H1 (cell line): ENCODE measurements around the gene CNPY2. TPM values are rescaled to one million over a fixed set of nuclear protein-coding genes. Genes with fewer than 3 reads are reported as not detected.
A peak's percentile ranks its signal among the peaks of the same experiment; 100 is the strongest.

ENCODE experiments used
- CTCF ChIA-PET: fragments of 300-600 bp; sonication (Branson Sonifier 250); formaldehyde crosslinking; loops from one replicate; lab custom pipeline; 2021; ENCODE audit not compliant: partially characterized antibody; lab: Charles Lee
- POLR2A ChIA-PET: fragments of 300-600 bp; sonication (Branson Sonifier 250); formaldehyde crosslinking; loops from one replicate; lab custom pipeline; 2021; ENCODE audit warnings: inconsistent platforms; ENCODE audit not compliant: partially characterized antibody; lab: Charles Lee
- DNase-seq, 2 experiments: peaks; one replicate each; pipeline versions ENCODE4 v3.0.0 to v3.0.0-alpha.2; 2010 to 2022; ENCODE audit warnings: low spot score in 2 of 2, low read depth in 1 of 2, mixed read lengths in 1 of 2
- FAIRE-seq: peaks from 2 replicates; lab custom pipeline; 2011; peaks lifted over from hg19 to GRCh38; lab: Jason Lieb, UNC
- H2AFZ ChIP-seq: 2 replicates; pipeline ENCODE4 v1.8.1; 2012; ENCODE audit warnings: low read length, inconsistent platforms
- H2AK5ac ChIP-seq: 2 replicates; pipeline ENCODE4 v1.6.1; 2013; ENCODE audit warnings: low read depth, low read length
- H2BK120ac ChIP-seq: replicated peaks from 2 replicates; pipeline ENCODE3; 2013; ENCODE audit warnings: low read depth, low read length, inconsistent platforms
- H2BK12ac ChIP-seq: 2 replicates; pipeline ENCODE4 v1.6.1; 2013; ENCODE audit warnings: low read depth, low read length
- H2BK15ac ChIP-seq: 2 replicates; pipeline ENCODE4 v1.6.1; 2013; ENCODE audit warnings: low read length
- H2BK20ac ChIP-seq: 2 replicates; pipeline ENCODE4 v1.6.1; 2013; ENCODE audit warnings: low read length
- H2BK5ac ChIP-seq: 2 replicates; pipeline ENCODE4 v1.6.1; 2013; ENCODE audit warnings: low read depth, low read length
- H3K14ac ChIP-seq: 2 replicates; pipeline ENCODE4 v1.6.1; 2013; ENCODE audit warnings: inconsistent platforms; ENCODE audit not compliant: insufficient read length
- H3K18ac ChIP-seq: 2 replicates; pipeline ENCODE4 v1.6.1; 2013; ENCODE audit warnings: low read length; ENCODE audit errors: extremely low read depth
- H3K23ac ChIP-seq: 2 replicates; pipeline ENCODE4 v1.6.1; 2013; ENCODE audit warnings: inconsistent platforms; ENCODE audit not compliant: insufficient read length
- H3K23me2 ChIP-seq: 2 replicates; pipeline ENCODE4 v1.6.1; 2013; ENCODE audit warnings: low read depth, low read length
- H3K27ac ChIP-seq: 2 replicates; pipeline ENCODE4 v1.6.1; 2011; ENCODE audit warnings: low read depth, low read length, inconsistent platforms
- H3K27me3 ChIP-seq, 4 experiments: replicated peaks in 1 of 4; 1 replicate in 1 of 4; 2 replicates in 3 of 4; pipeline versions ENCODE4 v1.6.1 to v1.8.1; 2011 to 2013; ENCODE audit warnings: low read length in 3 of 4, mild to moderate bottlenecking in 3 of 4, inconsistent platforms in 2 of 4, mixed read lengths in 2 of 4, moderate library complexity in 1 of 4; ENCODE audit not compliant: control insufficient read depth in 3 of 4, insufficient read depth in 3 of 4; ENCODE audit errors: extremely low read depth in 1 of 4
- H3K36me3 ChIP-seq, 4 experiments: 2 replicates each; pipeline versions ENCODE4 v1.6.1 to v1.8.1; 2011 to 2013; ENCODE audit warnings: mild to moderate bottlenecking in 4 of 4, low read length in 3 of 4, moderate library complexity in 2 of 4, control low read depth in 1 of 4, inconsistent platforms in 1 of 4; ENCODE audit not compliant: insufficient read depth in 4 of 4, control insufficient read depth in 2 of 4
- H3K4ac ChIP-seq: replicated peaks from 2 replicates; pipeline ENCODE3; 2013; ENCODE audit warnings: low read length, low read depth, mixed read lengths, inconsistent platforms; ENCODE audit not compliant: insufficient read length
- H3K4me1 ChIP-seq, 4 experiments: replicated peaks in 1 of 4; 1 replicate in 1 of 4; 2 replicates in 3 of 4; pipeline versions ENCODE4 v1.6.1 to v1.8.1; 2011 to 2013; ENCODE audit warnings: low read length in 3 of 4, inconsistent platforms in 2 of 4, mixed read lengths in 1 of 4; ENCODE audit not compliant: insufficient read depth in 4 of 4, control insufficient read depth in 3 of 4
- H3K4me2 ChIP-seq, 2 experiments: 2 replicates each; pipeline versions ENCODE4 v1.6.1 to v1.8.1; 2011 to 2013; ENCODE audit warnings: low read depth in 2 of 2, low read length in 2 of 2, control low read depth in 1 of 2, inconsistent platforms in 1 of 2, mild to moderate bottlenecking in 1 of 2; ENCODE audit not compliant: insufficient read depth in 1 of 2
- H3K4me3 ChIP-seq, 4 experiments: fragments of 200-600, 300-600 bp in 1 of 4; sonication (generic), shearing (Covaris generic), sonication (Bioruptor Twin) in 1 of 4; 2 replicates each; pipeline versions ENCODE4 v1.5.1 to v1.8.1; 2011 to 2016; ENCODE audit warnings: low read length in 4 of 4, low read depth in 3 of 4, control low read depth in 2 of 4, inconsistent platforms in 2 of 4, mild to moderate bottlenecking in 2 of 4, mixed read lengths in 1 of 4, moderate library complexity in 1 of 4; ENCODE audit not compliant: insufficient read depth in 2 of 4; ENCODE audit errors: extremely low read depth in 1 of 4
- H3K56ac ChIP-seq: replicated peaks from 2 replicates; pipeline ENCODE3; 2013; ENCODE audit warnings: low read depth, mild to moderate bottlenecking, mixed read lengths, low read length, inconsistent platforms; ENCODE audit not compliant: insufficient read length
- H3K79me1 ChIP-seq: 2 replicates; pipeline ENCODE4 v1.6.1; 2013; ENCODE audit warnings: low read depth, low read length, control low read depth
- H3K79me2 ChIP-seq, 2 experiments: 2 replicates each; pipeline versions ENCODE4 v1.6.1 to v1.8.1; 2012 to 2013; ENCODE audit warnings: low read length in 2 of 2, mild to moderate bottlenecking in 2 of 2, inconsistent platforms in 1 of 2; ENCODE audit not compliant: insufficient read depth in 2 of 2, control insufficient read depth in 1 of 2
- H3K9ac ChIP-seq, 4 experiments: replicated peaks in 1 of 4; 1 replicate in 1 of 4; 2 replicates in 3 of 4; pipeline versions ENCODE4 v1.6.1 to v1.8.1; 2011 to 2013; ENCODE audit warnings: low read depth in 3 of 4, low read length in 3 of 4, control low read depth in 2 of 4, mild to moderate bottlenecking in 2 of 4, moderate library complexity in 2 of 4, inconsistent platforms in 1 of 4; ENCODE audit errors: extremely low read depth in 1 of 4
- H3K9me3 ChIP-seq, 2 experiments: 2 replicates each; pipeline versions ENCODE4 v1.6.1 to v1.8.1; 2012 to 2013; ENCODE audit warnings: mild to moderate bottlenecking in 2 of 2, moderate library complexity in 2 of 2, control low read depth in 1 of 2, inconsistent platforms in 1 of 2, low read depth in 1 of 2, low read length in 1 of 2, mixed read lengths in 1 of 2; ENCODE audit not compliant: insufficient read depth in 2 of 2
- H4K20me1 ChIP-seq, 2 experiments: replicated peaks in 1 of 2; 2 replicates each; pipeline versions ENCODE3 to v1.8.1; 2011 to 2013; ENCODE audit warnings: inconsistent platforms in 2 of 2, low read length in 2 of 2, mild to moderate bottlenecking in 1 of 2; ENCODE audit not compliant: insufficient read depth in 2 of 2, control insufficient read depth in 1 of 2
- H4K5ac ChIP-seq: 2 replicates; pipeline ENCODE4 v1.6.1; 2013; ENCODE audit warnings: low read length, low read depth, mixed read lengths, inconsistent platforms; ENCODE audit not compliant: insufficient read length
- H4K8ac ChIP-seq: 2 replicates; pipeline ENCODE4 v1.8.0; 2013; ENCODE audit warnings: mild to moderate bottlenecking, moderate library complexity, low read length, inconsistent platforms; ENCODE audit not compliant: insufficient read depth; ENCODE audit errors: extremely low read depth
- H4K91ac ChIP-seq: replicated peaks from 2 replicates; pipeline ENCODE3; 2013; ENCODE audit warnings: low read length, mixed read lengths, inconsistent platforms; ENCODE audit not compliant: insufficient read length
- CHD2 ChIP-seq: IDR thresholded peaks from 2 replicates; pipeline ENCODE4 v1.6.1; 2012; ENCODE audit warnings: low read length, improper control_type of control experiment
- NANOG ChIP-seq: IDR thresholded peaks from 2 replicates; pipeline ENCODE4 v1.6.1; 2011; ENCODE audit warnings: low read length, low read depth, mild to moderate bottlenecking, inconsistent platforms; ENCODE audit not compliant: insufficient read depth, poor library complexity, severe bottlenecking
- POLR2A ChIP-seq, 2 experiments: IDR thresholded peaks; 1 replicate in 1 of 2; 2 replicates in 1 of 2; pipeline ENCODE4 v1.6.1; 2011; ENCODE audit warnings: low read depth in 2 of 2, low read length in 2 of 2, mild to moderate bottlenecking in 2 of 2; ENCODE audit errors: control extremely low read depth in 1 of 2
- RNF2 ChIP-seq: fragments of 200-900, 300-1000 bp; sonication (generic); IDR thresholded peaks from 2 replicates; pipeline ENCODE4 v1.7.1; 2016; ENCODE audit warnings: borderline replicate concordance, low read depth, mild to moderate bottlenecking, antibody characterized with exemption, low read length; ENCODE audit not compliant: poor library complexity, severe bottlenecking; ENCODE audit errors: missing control alignments
- TCF12 ChIP-seq: IDR thresholded peaks from 2 replicates; pipeline ENCODE4 v1.6.1; 2011; ENCODE audit warnings: low read depth, mild to moderate bottlenecking, low read length
- YY1 ChIP-seq: IDR thresholded peaks from 2 replicates; pipeline ENCODE4 v1.6.1; 2011; ENCODE audit warnings: low read depth, mild to moderate bottlenecking, low read length
- WGBS, 2 experiments: shearing (Covaris generic) in 1 of 2; methylation state at CpG; one replicate each; pipeline versions ENCODE4 v1.1.6 to v1.1.7; 2013 to 2015; ENCODE audit warnings: low lambda C conversion rate in 2 of 2, mixed read lengths in 2 of 2, inconsistent platforms in 1 of 2, low coverage in 1 of 2, missing lambda C conversion rate in 1 of 2; ENCODE audit not compliant: insufficient replicate concordance in 2 of 2, insufficient coverage in 1 of 2, insufficient read length in 1 of 2; ENCODE audit errors: extremely low coverage in 1 of 2, missing lambda C conversion rate in 1 of 2; 5-methylcytosine and 5-hydroxymethylcytosine counted together
- polyA plus RNA-seq, 7 experiments: library from polyadenylated mRNA; depleted of rRNA in 3 of 7; stranded (reverse) in 5 of 7; unstranded in 2 of 7; fragments of >200 nt in 5 of 7; fragments of 200-250 nt in 2 of 7; gene quantifications; 1 replicate in 5 of 7; 2 replicates in 1 of 7; 4 replicates in 1 of 7; pipeline versions ENCODE4 v1.2.1 to v1.2.3, GENCODE V29; 2011 to 2013; ENCODE audit warnings: missing spikeins in 2 of 7, mixed read lengths in 2 of 7
- total RNA-seq: library from RNA; stranded (reverse); fragmentation: NEBNext Ultra II Directional; extraction: Animal tissue kit (Norgen Biotek cat#: 25700); gene quantifications from 2 replicates; pipeline ENCODE4 v1.2.1, GENCODE V29; 2021
- TF ChIP-seq, protein P1 (sequence below): IDR thresholded peaks from 2 replicates; pipeline ENCODE4 v1.6.1; 2012; ENCODE audit warnings: low read length, inconsistent platforms

Gene CNPY2
- total and polyA plus RNA-seq, 2 of the 8 experiments (the other 6 are each of a cell fraction or from before 2014, with no cell fraction given), result 203 to 281 TPM

DNA sequence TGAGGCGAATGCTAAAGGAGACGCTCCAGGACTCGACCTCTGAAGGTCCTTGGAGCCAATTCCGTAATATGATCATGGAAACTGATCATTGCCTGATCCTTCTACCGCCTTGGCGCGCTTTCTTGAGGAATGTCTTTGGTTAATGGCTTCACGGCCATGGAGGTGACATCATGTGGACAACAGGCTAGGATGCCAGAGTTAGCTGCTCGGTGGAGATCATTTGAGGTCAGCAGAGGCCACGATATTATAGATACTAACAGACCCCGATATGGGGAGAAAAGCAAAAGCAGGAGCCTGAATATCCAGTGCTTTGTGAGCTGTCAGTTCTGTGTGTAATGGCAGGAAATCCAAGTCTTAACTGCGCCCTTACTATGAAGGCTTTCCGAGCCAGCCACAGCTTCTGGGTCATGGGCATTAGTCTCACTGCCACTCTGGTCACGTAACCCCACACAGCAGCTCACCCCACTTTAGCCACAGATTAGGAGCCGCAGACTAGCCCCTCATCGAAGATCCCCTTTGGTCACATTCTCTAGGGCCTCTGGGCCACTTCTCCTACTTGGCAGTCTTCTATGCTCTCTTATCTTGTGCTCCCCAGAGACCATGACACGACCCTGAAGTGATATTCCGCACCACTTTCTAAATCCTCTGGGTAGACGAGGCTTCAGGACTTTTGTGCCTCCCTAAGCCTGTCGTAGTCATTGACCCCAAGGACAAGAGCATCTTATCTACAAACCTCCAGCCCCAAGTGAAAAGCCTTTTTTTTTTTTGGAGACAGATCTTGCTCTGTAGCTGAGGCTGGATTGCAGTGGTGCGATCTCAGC is 14.9 kb downstream of the CNPY2 start:
- H3K79me2 ChIP-seq, result peaks cover 12 to 38% of the 10 kb centered on the region in 2 experiments
- H3K23ac ChIP-seq, result no peak overlapping the region
- peak overlapping the region; percentile 82 to 89 for H3K4me2 ChIP-seq
- H3K27ac ChIP-seq, result peak overlapping the region; percentile 78
- H2AFZ ChIP-seq, result no peak overlapping the region
- peak overlapping the region; percentile 77; the same call in 1 of the 2 replicates for H2BK12ac ChIP-seq
- no peaks in the 10 kb centered on the region for H3K9me3 ChIP-seq
- H3K23me2 ChIP-seq, result peaks cover 3% of the 10 kb centered on the region; the same call in 1 of the 2 replicates
- H3K4ac ChIP-seq, result no peak overlapping the region
- H3K56ac ChIP-seq, result no peak overlapping the region
- H3K9ac ChIP-seq, result peak overlapping the region in 3 of 4 experiments; percentile 0 to 71 (median 49); a peak in 3 of 7 replicates
- no peak overlapping the region for H3K14ac ChIP-seq
- H4K5ac ChIP-seq, result peak overlapping the region; percentile 10
- peak overlapping the region; percentile 86 for H2BK5ac ChIP-seq
- WGBS, 2 experiments, result 60% methylated on average over 20 of the region's 21 CpGs; no CpG with 5 or more reads in 1 of the 2 experiments
- peak overlapping the region; percentile 86 for H3K18ac ChIP-seq
- H4K91ac ChIP-seq, result no peak overlapping the region
- no peaks in the 10 kb centered on the region for H3K27me3 ChIP-seq
- H2AK5ac ChIP-seq, result no peak overlapping the region
- H2BK120ac ChIP-seq, result no peak overlapping the region
- no peaks in the 10 kb centered on the region for H3K79me1 ChIP-seq
- ChIA-PET CTCF (interaction anchor here (0.5 to 1.6 kb wide), 6 partner anchors 22 to 1902 kb away, joined by 3 to 4 read pairs (median 3); partner anchors contain the start of gene SMARCC2), POLR2A (interaction anchor here (0.7 to 2.1 kb wide), 13 partner anchors 17 to 184 kb away, joined by 3 to 14 read pairs (median 4); partner anchors contain the start of genes ANKRD52, COQ10A, IL23A and PAN2)
- H2BK20ac ChIP-seq, result no peak overlapping the region
- H3K4me3 ChIP-seq, result peak overlapping the region; percentile 34 to 99 (median 96); a peak in 7 of 8 replicates
- H4K8ac ChIP-seq, result peak overlapping the region; percentile 63; the same call in 1 of the 2 replicates
- peaks cover 0 to 9% (median 2%) of the 10 kb centered on the region in 4 experiments; a peak in 4 of 7 replicates for H3K4me1 ChIP-seq
- peaks cover 2 to 14% (median 8%) of the 10 kb centered on the region in 4 experiments; a peak in 5 of 8 replicates for H3K36me3 ChIP-seq
- TF ChIP-seq NANOG, result no peak
- TF ChIP-seq CHD2, result no peak
- no peak for TF ChIP-seq TCF12
- TF ChIP-seq, protein P1, sequence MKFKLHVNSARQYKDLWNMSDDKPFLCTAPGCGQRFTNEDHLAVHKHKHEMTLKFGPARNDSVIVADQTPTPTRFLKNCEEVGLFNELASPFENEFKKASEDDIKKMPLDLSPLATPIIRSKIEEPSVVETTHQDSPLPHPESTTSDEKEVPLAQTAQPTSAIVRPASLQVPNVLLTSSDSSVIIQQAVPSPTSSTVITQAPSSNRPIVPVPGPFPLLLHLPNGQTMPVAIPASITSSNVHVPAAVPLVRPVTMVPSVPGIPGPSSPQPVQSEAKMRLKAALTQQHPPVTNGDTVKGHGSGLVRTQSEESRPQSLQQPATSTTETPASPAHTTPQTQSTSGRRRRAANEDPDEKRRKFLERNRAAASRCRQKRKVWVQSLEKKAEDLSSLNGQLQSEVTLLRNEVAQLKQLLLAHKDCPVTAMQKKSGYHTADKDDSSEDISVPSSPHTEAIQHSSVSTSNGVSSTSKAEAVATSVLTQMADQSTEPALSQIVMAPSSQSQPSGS, result peak; percentile 49; the same call in 1 of the 2 replicates
- peak; percentile 23 to 67; a peak in 2 of 3 replicates for TF ChIP-seq POLR2A (IDR thresholded peaks at IDR 0.05; ENCODE audit: control extremely low read depth in 1 of 2, low read depth in 2 of 2, low read length in 2 of 2)
- no peak for TF ChIP-seq RNF2
- peak; percentile 17; the same call in 1 of the 2 replicates for TF ChIP-seq YY1
- TF ChIP-seq, all 59 proteins: peak for 3
- DNase-seq (peak in 1 of 2 experiments; percentile 46), FAIRE-seq (no peak)
- H2BK15ac ChIP-seq, result no peak overlapping the region
- peaks cover 0 to 2% of the 10 kb centered on the region in 2 experiments for H4K20me1 ChIP-seq
